A673 (cell line): ENCODE results near the gene TMEM72. TPM values are rescaled to one million over a fixed set of nuclear protein-coding genes. Genes with fewer than 3 reads are reported as not detected.

ENCODE experiments used
- BruUV-seq: library from RNA; stranded (reverse); fragments of 400-500 nt; replicated peaks from 2 replicates; lab custom pipeline; 2021; lab: Mats Ljungman, UMichigan
- CTCF ChIA-PET: fragments of 300-600 bp; sonication (Branson Sonifier 250); formaldehyde crosslinking; loops from one replicate; lab custom pipeline; 2022; ENCODE audit warnings: antibody characterized with exemption; lab: Charles Lee
- POLR2A ChIA-PET: fragments of 300-600 bp; sonication (Branson Sonifier 250); formaldehyde crosslinking; loops from one replicate; lab custom pipeline; 2022; ENCODE audit warnings: antibody characterized with exemption; ENCODE audit not compliant: low non-redundant PET; lab: Charles Lee
- DNase-seq: peaks from one replicate; pipeline ENCODE4 v3.0.0-alpha.2; 2015; ENCODE audit warnings: low spot score
- H3K27ac ChIP-seq: fragments of 200-600 bp; sonication (generic); 2 replicates; pipeline ENCODE4 v1.5.1; 2016; ENCODE audit warnings: mixed run types, low read depth, mild to moderate bottlenecking, mixed read lengths, antibody characterized with exemption, low read length; ENCODE audit not compliant: poor library complexity, severe bottlenecking
- H3K27me3 ChIP-seq: fragments of 200-600 bp; sonication (generic); replicated peaks from 2 replicates; pipeline ENCODE4 v1.6.1; 2017; ENCODE audit warnings: mixed run types, low read depth, mild to moderate bottlenecking, mixed read lengths, antibody characterized with exemption, low read length; ENCODE audit not compliant: insufficient read depth, poor library complexity
- H3K36me3 ChIP-seq: fragments of 200-600 bp; sonication (generic); 2 replicates; pipeline ENCODE4 v1.6.1; 2016; ENCODE audit warnings: mixed run types, mild to moderate bottlenecking, mixed read lengths, antibody characterized with exemption, low read length; ENCODE audit not compliant: insufficient read depth, poor library complexity, severe bottlenecking
- H3K4me1 ChIP-seq: fragments of 200-600 bp; sonication (generic); 2 replicates; pipeline ENCODE4 v1.6.1; 2017; ENCODE audit warnings: mixed run types, mild to moderate bottlenecking, mixed read lengths, antibody characterized with exemption, low read length; ENCODE audit not compliant: insufficient read depth, poor library complexity, severe bottlenecking
- H3K4me3 ChIP-seq: fragments of 200-600 bp; sonication (generic); 2 replicates; pipeline ENCODE4 v1.5.1; 2016; ENCODE audit warnings: low read depth, mixed run types, mild to moderate bottlenecking, mixed read lengths, low read length; ENCODE audit not compliant: poor library complexity, severe bottlenecking
- H3K9me3 ChIP-seq: fragments of 200-600 bp; sonication (generic); 2 replicates; pipeline ENCODE4 v1.6.1; 2016; ENCODE audit warnings: mixed run types, low read depth, mild to moderate bottlenecking, mixed read lengths, antibody characterized with exemption, low read length; ENCODE audit not compliant: poor library complexity, severe bottlenecking
- CTCF ChIP-seq: fragments of 300-800, 200-600 bp; sonication (generic); conservative IDR thresholded peaks from 2 replicates; pipeline ENCODE4 v1.5.1; 2017; ENCODE audit warnings: low read depth, mild to moderate bottlenecking, antibody characterized with exemption, low read length, moderate library complexity, mixed read lengths
- EZH2 ChIP-seq: fragments of 200-600 bp; sonication (generic); IDR thresholded peaks from 2 replicates; pipeline ENCODE4 v1.6.1; 2017; ENCODE audit warnings: borderline replicate concordance, low read depth, mild to moderate bottlenecking, mixed read lengths, antibody characterized with exemption, low read length; ENCODE audit not compliant: poor library complexity, severe bottlenecking
- intact Hi-C: fragments of 100-400 bp; cut with micrococcal nuclease; formaldehyde crosslinking; loops from one replicate; pipeline ENCODE4 v1.10.0; 2022; ENCODE audit not compliant: unreplicated experiment
- total RNA-seq: library from RNA; stranded (reverse); gene quantifications from 2 replicates; pipeline ENCODE4 v1.2.3, GENCODE V29; 2021

Gene TMEM72
- total RNA-seq, 1 experiment from 2014 or later: 0.80 TPM

GRCh38 chr10:44879531-44879899 lies 31.6 kb upstream of the TMEM72 start:
- no peak for DNase-seq
- Histone ChIP-seq H3K27me3 (no peaks in the 10 kb centered on the region), H3K9me3 (no peaks in the 10 kb centered on the region), H3K4me1 (peaks cover 9% of the 10 kb centered on the region), H3K36me3 (no peaks in the 10 kb centered on the region), H3K4me3 (peak overlapping the region; percentile 32), H3K27ac (no peak overlapping the region)
- CTCF ChIA-PET: interaction anchor here (0.6 to 1.3 kb wide), 2 partner anchors 46 to 153 kb away, joined by 4 read pairs; no protein-coding TSS in a partner anchor
- no TSS peak for BruUV-seq
- POLR2A ChIA-PET: no interaction called here
- TF ChIP-seq CTCF: no peak
- TF ChIP-seq EZH2: no peak
- intact Hi-C loops: no loop called here

GRCh38 chr10:44880090-44880715 lies 30.9 kb upstream of the TMEM72 start:
- Histone ChIP-seq H3K36me3 (no peaks in the 10 kb centered on the region), H3K27me3 (no peaks in the 10 kb centered on the region), H3K4me1 (peaks cover 9% of the 10 kb centered on the region), H3K9me3 (no peaks in the 10 kb centered on the region), H3K27ac (no peak overlapping the region), H3K4me3 (no peak overlapping the region)
- DNase-seq: no peak
- BruUV-seq: no TSS peak
- CTCF ChIA-PET: no interaction called here
- intact Hi-C loops: no loop called here
- TF ChIP-seq CTCF (no peak), EZH2 (no peak)
- POLR2A ChIA-PET: no interaction called here

- Histone ChIP-seq H3K4me3 (no peak overlapping the region), H3K4me1 (peaks cover 9% of the 10 kb centered on the region), H3K27me3 (no peaks in the 10 kb centered on the region), H3K9me3 (no peaks in the 10 kb centered on the region), H3K27ac (no peak overlapping the region), H3K36me3 (no peaks in the 10 kb centered on the region)
- ChIA-PET CTCF (no interaction called here), POLR2A (no interaction called here)
- no TSS peak for BruUV-seq
- TF ChIP-seq CTCF (no peak), EZH2 (no peak)
- intact Hi-C loops: no loop called here
- no peak for DNase-seq
Measured at GRCh38 chr10:44881649-44882048, 29.5 kb upstream of the TMEM72 start.
